ENCODE results near the gene WNT3. TPM values are rescaled to one million over a fixed set of nuclear protein-coding genes. Genes with fewer than 3 reads are reported as not detected.

Gene WNT3
- total RNA-seq, 1 donor = 1.1 TPM

- no peaks in the 10 kb centered on the region for H3K4me1 ChIP-seq (ENCODE audit: insufficient read depth, low read length)
- H3K27ac ChIP-seq (ENCODE audit: low read depth, low read length) = no peak overlapping the region
- no peaks in the 10 kb centered on the region for H3K36me3 ChIP-seq (ENCODE audit: insufficient read depth, low read length)
- H2AFZ ChIP-seq (ENCODE audit: low read length) = no peak overlapping the region
- H3K79me2 ChIP-seq (ENCODE audit: insufficient read depth, low read length) = no peaks in the 10 kb centered on the region
- H4K20me1 ChIP-seq (ENCODE audit: insufficient read depth, low read length) = no peaks in the 10 kb centered on the region
- DNase-seq (ENCODE audit: insufficient read length, low spot score, missing footprints) = peak; percentile 26
- H3K4me3 ChIP-seq (ENCODE audit: insufficient read depth, low read length) = no peak overlapping the region
- TF ChIP-seq, protein P1, sequence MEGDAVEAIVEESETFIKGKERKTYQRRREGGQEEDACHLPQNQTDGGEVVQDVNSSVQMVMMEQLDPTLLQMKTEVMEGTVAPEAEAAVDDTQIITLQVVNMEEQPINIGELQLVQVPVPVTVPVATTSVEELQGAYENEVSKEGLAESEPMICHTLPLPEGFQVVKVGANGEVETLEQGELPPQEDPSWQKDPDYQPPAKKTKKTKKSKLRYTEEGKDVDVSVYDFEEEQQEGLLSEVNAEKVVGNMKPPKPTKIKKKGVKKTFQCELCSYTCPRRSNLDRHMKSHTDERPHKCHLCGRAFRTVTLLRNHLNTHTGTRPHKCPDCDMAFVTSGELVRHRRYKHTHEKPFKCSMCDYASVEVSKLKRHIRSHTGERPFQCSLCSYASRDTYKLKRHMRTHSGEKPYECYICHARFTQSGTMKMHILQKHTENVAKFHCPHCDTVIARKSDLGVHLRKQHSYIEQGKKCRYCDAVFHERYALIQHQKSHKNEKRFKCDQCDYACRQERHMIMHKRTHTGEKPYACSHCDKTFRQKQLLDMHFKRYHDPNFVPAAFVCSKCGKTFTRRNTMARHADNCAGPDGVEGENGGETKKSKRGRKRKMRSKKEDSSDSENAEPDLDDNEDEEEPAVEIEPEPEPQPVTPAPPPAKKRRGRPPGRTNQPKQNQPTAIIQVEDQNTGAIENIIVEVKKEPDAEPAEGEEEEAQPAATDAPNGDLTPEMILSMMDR (IDR thresholded peaks at IDR 0.05; ENCODE audit: extremely low read depth, low read depth, low read length) = no peak
- peaks cover 13% of the 10 kb centered on the region for H3K27me3 ChIP-seq (ENCODE audit: insufficient read depth, low read length)
- H3K4me2 ChIP-seq (ENCODE audit: insufficient read depth, low read length) = no peak overlapping the region
- no peaks in the 10 kb centered on the region for H3K9me3 ChIP-seq (ENCODE audit: low read depth, low read length)
These were observed 45.1 kb upstream of the WNT3 start for GRCh38 chr17:46863383-46864121.

DNA sequence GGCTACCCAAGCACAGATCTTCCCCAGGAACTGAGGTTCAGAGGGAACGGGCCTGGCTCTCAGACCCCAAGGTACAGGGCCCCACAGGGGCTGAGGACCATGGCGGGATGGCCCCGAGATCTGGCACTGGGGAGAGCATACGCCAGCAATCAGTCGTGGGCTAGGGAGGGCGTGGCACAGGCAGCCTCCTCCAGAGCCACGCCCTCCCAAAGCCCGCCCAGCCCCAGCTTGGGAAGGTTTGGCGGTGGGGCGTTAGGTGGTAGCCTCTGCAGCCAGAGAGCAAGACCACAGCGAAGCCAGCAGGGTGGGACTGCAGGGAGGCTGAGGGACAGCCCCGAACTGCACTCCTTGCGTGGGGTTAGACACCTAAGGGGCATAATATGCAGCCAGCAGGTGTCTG lies 44.5 kb upstream of the WNT3 start:
- Histone ChIP-seq H3K9me3 (ENCODE audit: low read depth, low read length) (no peaks in the 10 kb centered on the region), H2AFZ (ENCODE audit: low read length) (no peak overlapping the region), H3K4me1 (ENCODE audit: insufficient read depth, low read length) (no peaks in the 10 kb centered on the region), H3K27me3 (ENCODE audit: insufficient read depth, low read length) (peaks cover 13% of the 10 kb centered on the region), H3K27ac (ENCODE audit: low read depth, low read length) (no peak overlapping the region), H3K4me2 (ENCODE audit: insufficient read depth, low read length) (no peak overlapping the region), H4K20me1 (ENCODE audit: insufficient read depth, low read length) (no peaks in the 10 kb centered on the region), H3K79me2 (ENCODE audit: insufficient read depth, low read length) (no peaks in the 10 kb centered on the region), H3K4me3 (ENCODE audit: insufficient read depth, low read length) (no peak overlapping the region), H3K36me3 (ENCODE audit: insufficient read depth, low read length) (no peaks in the 10 kb centered on the region)
- peak; percentile 42 for DNase-seq (ENCODE audit: insufficient read length, low spot score, missing footprints)
- TF ChIP-seq, protein P1 (IDR thresholded peaks at IDR 0.05; ENCODE audit: extremely low read depth, low read depth, low read length) = no peak

DNA sequence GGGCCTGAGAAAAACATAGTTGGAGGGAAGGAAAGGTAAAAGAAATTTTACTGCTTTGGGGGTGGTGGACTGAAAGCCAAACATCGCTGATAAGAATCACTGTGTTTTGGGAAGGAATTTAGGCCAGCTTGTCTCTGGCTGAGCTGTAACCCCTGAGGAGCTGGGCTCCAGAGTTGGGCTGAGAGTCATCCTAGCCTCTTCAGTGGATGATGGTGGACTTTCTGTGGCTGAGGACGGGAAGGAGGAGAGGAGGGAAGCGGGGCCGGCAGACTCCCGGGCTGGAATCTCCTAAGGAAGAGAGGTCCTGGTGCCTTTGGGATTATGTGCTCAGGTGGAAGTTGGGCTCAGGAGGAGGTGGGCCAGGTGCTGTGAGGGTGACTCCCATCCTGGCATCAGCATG lies 41.5 kb upstream of the WNT3 start:
- TF ChIP-seq, protein P1 (IDR thresholded peaks at IDR 0.05; ENCODE audit: extremely low read depth, low read depth, low read length) = no peak
- no peak overlapping the region for H3K4me2 ChIP-seq (ENCODE audit: insufficient read depth, low read length)
- H2AFZ ChIP-seq (ENCODE audit: low read length) = no peak overlapping the region
- H3K36me3 ChIP-seq (ENCODE audit: insufficient read depth, low read length) = no peaks in the 10 kb centered on the region
- peaks cover 8% of the 10 kb centered on the region for H3K27me3 ChIP-seq (ENCODE audit: insufficient read depth, low read length)
- no peaks in the 10 kb centered on the region for H3K9me3 ChIP-seq (ENCODE audit: low read depth, low read length)
- H3K27ac ChIP-seq (ENCODE audit: low read depth, low read length) = no peak overlapping the region
- H3K4me3 ChIP-seq (ENCODE audit: insufficient read depth, low read length) = no peak overlapping the region
- no peaks in the 10 kb centered on the region for H3K4me1 ChIP-seq (ENCODE audit: insufficient read depth, low read length)
- H3K79me2 ChIP-seq (ENCODE audit: insufficient read depth, low read length) = no peaks in the 10 kb centered on the region
- no peaks in the 10 kb centered on the region for H4K20me1 ChIP-seq (ENCODE audit: insufficient read depth, low read length)
- peak; percentile 49 for DNase-seq (ENCODE audit: insufficient read length, low spot score, missing footprints)

DNA sequence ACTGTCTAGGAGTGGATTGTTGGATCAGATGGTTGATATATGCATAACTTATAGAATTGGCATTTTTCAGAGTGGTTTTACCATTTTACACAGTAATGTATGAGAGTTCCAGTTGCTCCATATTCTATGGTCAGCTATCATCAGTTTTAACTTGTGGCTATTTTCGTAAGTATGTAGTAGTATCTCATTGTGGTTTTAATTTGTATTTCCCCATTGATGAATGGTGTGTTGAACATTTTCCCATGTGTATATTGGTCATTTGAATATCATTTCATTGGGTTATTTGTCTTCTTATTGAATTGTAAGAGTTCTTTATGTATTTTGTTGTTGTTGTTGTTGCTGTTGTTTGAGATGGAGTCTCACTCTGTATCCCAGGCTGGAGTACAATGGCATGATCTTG lies 39.1 kb upstream of the WNT3 start:
- Histone ChIP-seq H3K36me3 (ENCODE audit: insufficient read depth, low read length) (no peaks in the 10 kb centered on the region), H2AFZ (ENCODE audit: low read length) (no peak overlapping the region), H3K79me2 (ENCODE audit: insufficient read depth, low read length) (no peaks in the 10 kb centered on the region), H3K27me3 (ENCODE audit: insufficient read depth, low read length) (peaks cover 26% of the 10 kb centered on the region), H3K4me3 (ENCODE audit: insufficient read depth, low read length) (no peak overlapping the region), H3K9me3 (ENCODE audit: low read depth, low read length) (no peaks in the 10 kb centered on the region), H3K4me2 (ENCODE audit: insufficient read depth, low read length) (no peak overlapping the region), H4K20me1 (ENCODE audit: insufficient read depth, low read length) (no peaks in the 10 kb centered on the region), H3K4me1 (ENCODE audit: insufficient read depth, low read length) (no peaks in the 10 kb centered on the region), H3K27ac (ENCODE audit: low read depth, low read length) (no peak overlapping the region)
- DNase-seq (ENCODE audit: insufficient read length, low spot score, missing footprints) = no peak
- TF ChIP-seq, protein P1 (IDR thresholded peaks at IDR 0.05; ENCODE audit: extremely low read depth, low read depth, low read length) = no peak

Measured in osteoblast (primary cell).